ENCODE data around the gene DAB2IP.

DNA sequence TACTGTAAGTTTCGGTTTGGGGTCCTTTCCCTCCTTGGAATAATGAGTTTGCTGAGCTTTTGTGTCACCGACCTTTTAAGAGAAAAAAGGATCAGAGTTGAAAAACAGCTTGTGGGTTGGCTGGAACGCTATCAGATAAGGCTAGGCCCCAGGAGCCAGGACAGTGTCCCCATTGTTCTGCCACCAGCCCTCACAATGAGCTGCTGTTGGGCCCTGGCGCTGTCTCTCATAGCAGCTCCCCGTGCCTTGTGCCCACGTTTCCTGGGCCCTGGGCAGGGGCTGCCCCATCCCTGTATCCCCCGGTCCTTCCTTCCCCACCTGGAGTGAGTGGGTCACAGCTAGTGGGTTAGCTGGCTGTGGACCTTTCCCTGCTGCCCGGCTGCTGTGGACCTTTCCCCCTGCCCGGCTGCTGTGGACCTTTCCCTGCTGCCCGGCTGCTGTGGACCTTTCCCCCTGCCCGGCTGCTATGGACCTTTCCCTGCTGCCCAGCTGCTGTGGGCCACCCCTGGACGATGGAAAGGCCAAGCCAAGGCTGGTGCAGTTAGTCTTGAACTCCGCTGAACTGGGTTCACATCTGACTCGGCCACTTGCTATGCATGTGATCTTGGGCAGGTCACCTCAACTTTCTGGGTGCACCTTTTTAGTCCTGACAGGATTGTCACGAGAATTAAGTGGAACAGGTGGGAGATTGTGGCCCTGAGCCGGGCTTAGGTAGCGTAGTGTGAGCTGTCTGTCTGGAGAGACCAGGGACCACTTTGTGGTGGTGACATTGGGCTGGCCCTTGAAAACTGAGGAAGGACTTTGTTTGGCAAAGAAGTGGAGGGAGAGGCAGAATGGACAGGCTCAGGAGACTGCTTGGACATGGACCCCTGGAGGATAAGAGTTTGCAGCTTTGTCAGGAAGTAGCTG is 99.5 kb downstream of the DAB2IP start:
- TF ChIP-seq, protein P1, sequence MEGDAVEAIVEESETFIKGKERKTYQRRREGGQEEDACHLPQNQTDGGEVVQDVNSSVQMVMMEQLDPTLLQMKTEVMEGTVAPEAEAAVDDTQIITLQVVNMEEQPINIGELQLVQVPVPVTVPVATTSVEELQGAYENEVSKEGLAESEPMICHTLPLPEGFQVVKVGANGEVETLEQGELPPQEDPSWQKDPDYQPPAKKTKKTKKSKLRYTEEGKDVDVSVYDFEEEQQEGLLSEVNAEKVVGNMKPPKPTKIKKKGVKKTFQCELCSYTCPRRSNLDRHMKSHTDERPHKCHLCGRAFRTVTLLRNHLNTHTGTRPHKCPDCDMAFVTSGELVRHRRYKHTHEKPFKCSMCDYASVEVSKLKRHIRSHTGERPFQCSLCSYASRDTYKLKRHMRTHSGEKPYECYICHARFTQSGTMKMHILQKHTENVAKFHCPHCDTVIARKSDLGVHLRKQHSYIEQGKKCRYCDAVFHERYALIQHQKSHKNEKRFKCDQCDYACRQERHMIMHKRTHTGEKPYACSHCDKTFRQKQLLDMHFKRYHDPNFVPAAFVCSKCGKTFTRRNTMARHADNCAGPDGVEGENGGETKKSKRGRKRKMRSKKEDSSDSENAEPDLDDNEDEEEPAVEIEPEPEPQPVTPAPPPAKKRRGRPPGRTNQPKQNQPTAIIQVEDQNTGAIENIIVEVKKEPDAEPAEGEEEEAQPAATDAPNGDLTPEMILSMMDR (IDR thresholded peaks at IDR 0.05) = no peak
- TF ChIP-seq POLR2A (IDR thresholded peaks at IDR 0.05) (no peak), POLR2AphosphoS5 (IDR thresholded peaks at IDR 0.05) (no peak)

Measured in prostate gland (tissue), 2 donors.